Activated CD4-positive, alpha-beta T cell treated with anti-CD3 and anti-CD28 coated beads, Interleukin-2, Interleukin-6, amounts not matched to agents 100 ng/mL and 50 ng/mL, durations not matched to agents 16 hours and 8 hours (primary cell): ENCODE results near the gene PTPRD.

ENCODE experiments used
- DNase-seq: peaks from one replicate; pipeline ENCODE4 v3.0.0-alpha.2; 2020

Gene PTPRD

DNA sequence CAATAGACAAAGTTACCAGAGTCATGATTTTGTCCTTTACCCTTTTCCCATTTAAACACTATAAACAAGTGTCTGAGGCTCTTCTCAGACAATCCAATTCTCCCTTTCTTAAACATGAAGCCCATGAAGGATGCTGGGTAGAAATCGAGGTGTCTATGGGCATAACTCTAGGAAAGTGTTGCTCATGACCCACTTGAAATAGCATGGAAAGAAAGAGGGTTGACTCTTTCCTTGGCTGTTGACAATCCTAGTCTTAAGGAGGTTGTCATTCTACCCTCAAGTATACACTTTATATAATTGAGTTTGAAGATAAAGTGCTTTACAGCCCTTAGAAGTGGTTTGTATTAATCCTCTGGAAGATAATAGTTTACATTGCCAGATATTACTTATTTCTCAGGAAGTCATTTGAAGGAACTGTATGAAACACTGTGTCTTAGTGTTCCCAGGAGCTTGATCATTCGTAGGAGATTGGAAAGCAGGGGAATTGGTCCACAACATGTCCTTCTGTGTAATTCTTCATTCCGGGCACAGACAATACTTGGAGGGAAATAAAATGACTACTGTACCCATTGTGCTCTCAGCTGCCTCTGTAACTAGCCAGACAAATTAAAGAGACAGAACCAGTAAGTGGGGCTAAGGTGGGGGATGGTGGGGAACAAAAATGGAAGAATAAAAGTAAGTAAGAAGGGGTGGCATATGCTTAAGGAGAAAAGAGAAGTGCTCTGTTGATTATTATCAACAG, 1734.9 kb downstream of the PTPRD start:
- DNase-seq = no peak

DNA sequence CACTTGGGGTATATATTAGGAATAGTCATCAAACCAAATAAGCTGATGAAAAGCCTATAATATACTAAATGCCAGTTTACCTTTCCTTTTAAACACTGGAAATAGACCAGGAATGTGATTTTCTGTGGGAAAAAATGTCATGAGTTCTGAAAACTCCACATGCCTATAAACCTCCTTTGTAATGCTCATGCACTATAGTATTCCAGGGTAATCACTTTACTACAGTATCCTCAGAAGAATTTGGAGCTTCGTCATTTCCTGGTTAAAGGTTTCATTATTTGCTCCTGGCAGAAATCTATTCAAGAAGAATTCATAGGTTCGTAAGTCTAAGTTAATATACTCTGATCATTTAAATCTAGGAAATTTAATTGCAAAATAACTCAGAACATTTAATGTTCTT, 1736.5 kb downstream of the PTPRD start:
- no peak for DNase-seq

DNA sequence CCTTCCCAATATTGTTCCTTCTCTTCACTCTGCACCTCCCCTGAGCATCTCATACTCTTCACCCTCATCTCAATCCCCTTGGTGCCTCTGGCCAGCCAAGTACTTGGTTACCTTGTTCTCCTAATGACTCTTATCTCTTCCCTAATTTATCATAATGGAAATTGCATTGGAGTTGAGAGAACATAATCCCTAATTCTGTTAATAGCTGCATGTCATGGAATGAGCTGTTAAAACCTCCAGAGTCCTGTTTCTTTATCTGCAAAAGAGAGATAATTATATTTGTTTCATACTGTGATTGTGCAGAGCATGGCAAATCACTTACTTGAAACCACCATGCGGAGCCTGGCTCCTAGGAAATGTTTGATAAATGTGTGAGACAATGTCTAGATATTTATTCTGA, 1738.3 kb downstream of the PTPRD start:
- no peak for DNase-seq

DNA sequence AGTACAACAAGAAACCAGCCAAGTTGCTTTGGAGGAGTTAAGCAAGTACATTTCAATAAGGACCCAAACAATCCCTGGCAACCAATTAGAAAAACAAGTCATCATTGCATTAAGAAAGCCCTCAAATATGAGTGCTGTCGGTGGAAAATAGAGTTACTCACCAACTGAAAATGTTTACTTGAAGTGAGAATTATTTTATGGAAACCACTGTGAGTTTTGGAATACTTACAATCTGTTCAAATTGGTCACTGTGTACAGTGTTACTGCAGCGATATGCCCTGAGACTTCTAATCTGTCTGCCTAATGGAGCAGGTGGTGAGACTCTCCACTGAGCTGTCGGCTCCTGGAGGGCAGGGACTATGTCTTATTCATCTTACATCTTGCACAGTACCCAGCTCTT, 1740.0 kb downstream of the PTPRD start:
- no peak for DNase-seq

DNA sequence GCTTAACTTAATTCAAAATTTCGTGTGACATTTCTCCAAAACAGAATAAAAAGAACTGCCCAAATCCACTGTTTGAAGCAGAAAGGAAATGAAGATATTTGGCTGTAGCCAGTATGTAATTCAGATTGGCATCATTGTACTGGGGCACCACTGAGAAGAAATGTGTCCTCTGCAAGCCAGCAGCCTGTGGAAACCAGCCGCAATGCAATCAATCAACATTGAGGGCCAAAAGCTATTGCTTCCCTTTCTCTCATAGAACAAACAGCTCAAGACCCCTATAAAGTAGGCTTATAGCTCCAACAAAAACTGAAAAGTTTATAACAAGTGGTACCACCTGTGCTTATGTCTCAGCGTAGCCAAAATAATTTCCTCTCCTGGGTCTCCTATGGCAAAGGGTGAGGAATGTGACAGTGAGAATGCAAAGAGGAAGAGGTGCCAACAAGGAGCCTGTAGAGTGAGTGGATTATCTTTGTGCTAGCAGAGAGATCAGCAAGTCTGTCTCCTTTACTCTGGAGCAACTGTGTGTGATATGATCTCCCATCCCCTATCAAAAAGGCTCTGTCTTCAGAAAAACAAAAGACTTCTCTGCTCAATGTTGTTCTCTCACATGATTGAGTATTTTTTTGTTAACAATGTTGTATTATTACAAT, 1740.9 kb downstream of the PTPRD start:
- no peak for DNase-seq

DNA sequence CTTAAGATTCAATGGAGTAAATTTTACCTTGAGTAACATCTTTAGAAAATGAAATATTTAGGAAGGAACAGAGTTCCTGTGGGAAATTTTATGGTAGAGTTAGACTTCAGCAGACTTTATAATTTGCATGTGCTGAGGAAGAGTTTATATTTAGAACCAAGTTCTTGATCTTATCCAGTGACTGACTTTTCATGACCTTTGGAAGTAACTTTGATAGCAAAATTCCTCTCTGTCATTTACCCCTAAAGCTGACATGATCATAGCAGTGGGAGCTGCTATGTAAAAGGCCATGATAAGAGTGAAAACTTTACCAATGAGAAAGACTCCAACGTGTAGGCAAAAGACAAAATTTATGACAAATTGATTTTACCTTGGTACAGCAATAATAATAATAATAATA, 1741.4 kb downstream of the PTPRD start:
- no peak for DNase-seq

DNA sequence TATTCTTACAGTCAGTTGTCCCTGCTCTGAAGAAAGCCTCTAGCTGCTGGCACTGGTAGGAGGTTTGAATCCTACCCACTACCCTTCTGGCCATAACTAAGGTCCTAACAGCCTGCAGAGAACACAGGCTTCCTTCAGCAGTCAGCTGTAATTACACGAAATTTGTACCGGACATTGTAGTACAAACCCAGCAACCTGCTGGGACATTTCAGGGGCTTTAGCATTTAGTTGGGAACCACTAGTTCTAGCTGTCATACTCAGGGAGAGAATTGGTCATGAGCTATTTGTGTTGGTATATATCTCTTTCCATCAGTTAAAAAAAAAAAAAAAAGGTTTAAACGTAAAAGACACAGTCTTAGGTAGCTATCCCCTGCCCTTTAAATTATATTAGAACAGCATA, 1743.0 kb downstream of the PTPRD start:
- no peak for DNase-seq

DNA sequence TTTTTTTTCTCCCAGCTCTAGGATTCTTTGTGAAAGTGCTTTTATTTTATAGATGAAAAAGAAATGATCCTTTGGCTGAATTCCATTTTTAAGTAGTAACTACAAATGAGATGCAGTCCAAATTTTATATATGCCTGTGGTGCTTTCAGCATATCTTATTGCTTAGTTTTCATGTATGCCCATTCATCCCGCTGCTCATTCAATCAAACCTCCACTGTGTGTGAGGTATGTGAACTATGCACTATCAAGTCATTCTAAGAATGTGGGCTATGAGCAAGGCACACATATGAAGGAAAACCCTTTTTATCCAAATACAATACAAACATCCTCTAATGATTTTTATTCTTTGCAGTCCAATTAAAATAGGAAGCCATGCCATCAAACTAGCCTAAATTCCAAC, 1744.2 kb downstream of the PTPRD start:
- no peak for DNase-seq

DNA sequence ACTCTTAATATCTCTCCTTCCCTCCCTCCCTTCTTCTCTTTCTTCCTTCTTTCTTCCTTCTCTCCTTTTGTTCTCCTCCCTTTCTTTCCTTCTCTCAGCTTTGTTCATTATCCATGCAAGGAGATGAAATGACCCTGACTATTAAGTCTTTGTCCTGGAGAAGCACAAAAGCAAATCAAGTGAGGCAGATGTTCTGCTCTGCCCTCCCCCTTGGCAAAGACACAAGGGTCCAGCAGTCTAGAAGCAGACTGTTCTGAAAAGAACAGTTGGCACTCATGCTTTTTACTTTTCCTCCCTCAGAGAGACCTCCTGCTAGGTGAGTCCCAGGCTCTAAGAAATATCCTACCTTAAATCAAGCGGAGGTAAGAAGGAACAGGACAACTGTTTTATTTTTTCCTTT, 1745.7 kb downstream of the PTPRD start:
- no peak for DNase-seq

DNA sequence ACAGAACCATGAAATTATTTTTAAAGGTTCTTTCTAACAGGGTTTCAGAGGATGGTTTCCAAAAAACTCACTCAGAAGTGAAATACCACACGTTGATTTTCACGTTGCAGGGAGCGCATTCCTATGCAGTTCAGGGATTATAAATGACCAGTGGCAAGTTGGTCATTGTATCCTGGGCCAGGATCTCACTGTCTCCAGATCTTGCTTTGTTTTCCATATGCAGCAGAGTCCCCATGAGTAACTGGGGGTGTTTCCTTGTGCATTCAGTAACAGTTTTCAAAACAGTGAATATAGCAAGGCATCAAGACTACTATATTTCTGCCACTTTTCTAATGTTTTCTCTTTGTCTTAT, 1748.3 kb downstream of the PTPRD start:
- DNase-seq = no peak

DNA sequence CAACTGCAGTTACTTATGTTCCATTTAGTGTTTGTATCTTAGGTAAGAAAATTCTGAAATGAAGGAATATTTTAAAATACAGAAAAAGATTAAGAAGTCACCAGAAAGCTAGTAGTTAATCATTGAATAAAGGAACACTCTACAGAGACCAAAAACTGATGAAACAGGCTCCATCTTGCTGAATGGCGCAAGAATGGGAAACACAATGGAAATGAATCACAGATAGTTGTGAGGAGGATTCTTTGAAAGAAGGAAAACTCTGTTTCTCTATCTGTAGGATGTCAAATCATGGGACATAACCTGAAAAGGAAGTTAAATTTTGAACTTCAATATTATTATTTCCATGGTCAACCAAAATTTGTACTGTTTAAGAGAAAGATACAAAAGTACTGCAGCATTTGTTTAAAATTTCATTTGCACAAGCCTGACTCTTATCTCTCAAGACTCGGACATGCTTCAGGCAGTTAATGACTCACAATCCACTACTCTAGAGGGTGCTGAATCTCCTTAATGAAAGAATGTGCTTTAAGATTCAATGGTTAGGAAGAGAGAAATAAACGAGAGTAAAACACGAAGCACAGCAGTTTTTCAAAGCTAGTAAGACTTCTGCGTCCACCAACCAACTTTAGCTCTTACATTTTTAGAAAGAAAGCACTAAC, 1748.8 kb downstream of the PTPRD start:
- no peak for DNase-seq

DNA sequence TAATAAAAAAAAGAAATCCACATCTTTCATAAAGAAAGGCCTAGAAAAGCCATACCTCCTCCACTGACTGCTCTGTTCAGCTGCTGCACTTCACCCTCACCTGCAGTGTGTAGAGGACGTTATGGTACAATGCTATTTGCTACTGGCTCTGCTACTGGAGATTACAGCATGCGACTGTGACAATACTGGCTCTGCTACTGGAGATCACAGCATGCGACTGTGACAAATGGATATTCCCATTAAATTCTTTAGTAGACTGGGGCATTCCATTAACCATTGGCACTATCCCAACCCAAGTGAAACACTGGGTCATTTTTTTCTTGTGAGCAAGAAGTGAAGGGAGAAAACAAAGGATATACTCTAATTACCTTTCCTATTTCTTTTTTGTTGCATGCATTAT, 1749.7 kb downstream of the PTPRD start:
- no peak for DNase-seq

DNA sequence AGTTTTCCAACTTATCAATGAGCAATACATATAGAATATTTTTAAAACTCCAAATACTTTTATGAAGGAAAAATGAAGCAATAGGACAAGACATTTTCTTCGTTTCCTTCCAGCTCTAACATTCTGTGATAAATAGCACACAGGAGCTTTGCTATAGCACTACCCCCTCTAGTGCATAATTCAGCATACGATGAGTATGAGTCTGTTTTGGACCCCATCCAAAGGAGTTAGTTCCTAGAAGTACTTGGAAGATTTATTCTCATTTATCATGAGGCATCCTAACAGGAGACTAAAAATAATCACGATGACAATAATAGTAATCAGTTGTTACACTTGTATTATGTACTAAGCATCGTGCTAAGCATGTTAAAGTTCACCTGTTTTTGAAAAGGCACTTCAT, 1751.9 kb downstream of the PTPRD start:
- DNase-seq = no peak

DNA sequence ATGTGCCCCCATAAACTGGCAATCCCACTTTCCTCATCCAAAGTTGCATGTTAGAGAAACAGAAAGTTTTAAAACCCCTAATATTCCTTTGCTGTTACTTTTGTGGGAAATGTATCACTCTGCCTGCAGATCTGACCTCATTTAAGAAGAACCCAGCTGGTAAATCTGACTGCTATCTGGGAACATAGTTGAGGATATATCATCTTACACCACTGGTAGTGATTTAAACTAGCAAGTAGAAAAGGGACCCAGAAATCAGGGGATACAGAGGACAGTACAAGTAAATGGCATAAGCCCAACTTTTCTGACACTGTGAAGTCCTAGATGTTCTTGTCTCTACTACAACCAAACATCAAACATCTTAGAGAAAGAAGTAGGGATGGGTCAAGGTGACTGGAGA, 1752.7 kb downstream of the PTPRD start:
- DNase-seq = no peak

DNA sequence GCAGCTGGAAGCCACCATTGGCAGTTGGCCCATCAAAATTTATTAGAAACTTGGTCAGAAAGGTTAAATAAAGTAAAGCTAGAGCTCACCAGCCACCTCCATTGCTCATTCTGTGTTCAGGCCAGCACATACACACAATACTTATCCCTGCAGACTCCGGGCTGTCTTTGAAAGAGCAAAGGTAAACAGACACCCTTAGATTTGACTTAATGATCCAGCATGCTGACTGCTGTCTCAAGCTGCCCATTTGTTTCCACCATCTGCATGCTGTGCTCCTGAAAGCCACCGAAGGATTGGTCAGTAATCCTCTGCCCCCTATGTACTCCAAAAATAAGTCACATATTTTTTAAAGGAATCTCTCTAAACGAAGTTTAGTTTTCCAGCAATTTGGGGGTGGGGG, 1753.4 kb downstream of the PTPRD start:
- DNase-seq = no peak

DNA sequence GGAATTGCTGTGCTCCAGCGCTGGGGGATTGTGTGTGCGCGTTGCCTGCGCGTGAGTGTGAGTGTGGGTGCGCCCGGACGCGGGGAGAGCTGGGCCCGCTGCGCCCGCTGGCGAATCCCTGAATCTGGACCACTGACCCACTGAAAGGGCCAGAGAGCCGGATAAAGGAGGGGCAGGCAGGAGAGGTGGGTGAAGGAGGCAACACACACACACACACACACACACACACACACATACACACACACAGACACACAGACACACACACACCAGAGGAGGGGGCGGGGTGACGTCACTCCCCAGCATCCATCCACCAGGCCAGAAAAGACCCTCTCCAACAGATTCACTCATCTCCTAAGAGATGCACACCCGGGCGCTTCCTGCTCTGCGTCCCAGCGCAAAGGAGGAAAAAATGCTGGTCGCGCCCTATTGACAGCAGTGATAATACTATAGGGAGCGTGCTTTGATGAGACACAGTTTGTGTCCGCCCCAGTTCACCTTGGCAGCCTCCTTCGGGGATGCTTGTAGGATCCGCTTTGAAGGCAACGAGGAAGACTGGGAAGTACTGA, 1754.1 kb downstream of the PTPRD start:
- DNase-seq = no peak

DNA sequence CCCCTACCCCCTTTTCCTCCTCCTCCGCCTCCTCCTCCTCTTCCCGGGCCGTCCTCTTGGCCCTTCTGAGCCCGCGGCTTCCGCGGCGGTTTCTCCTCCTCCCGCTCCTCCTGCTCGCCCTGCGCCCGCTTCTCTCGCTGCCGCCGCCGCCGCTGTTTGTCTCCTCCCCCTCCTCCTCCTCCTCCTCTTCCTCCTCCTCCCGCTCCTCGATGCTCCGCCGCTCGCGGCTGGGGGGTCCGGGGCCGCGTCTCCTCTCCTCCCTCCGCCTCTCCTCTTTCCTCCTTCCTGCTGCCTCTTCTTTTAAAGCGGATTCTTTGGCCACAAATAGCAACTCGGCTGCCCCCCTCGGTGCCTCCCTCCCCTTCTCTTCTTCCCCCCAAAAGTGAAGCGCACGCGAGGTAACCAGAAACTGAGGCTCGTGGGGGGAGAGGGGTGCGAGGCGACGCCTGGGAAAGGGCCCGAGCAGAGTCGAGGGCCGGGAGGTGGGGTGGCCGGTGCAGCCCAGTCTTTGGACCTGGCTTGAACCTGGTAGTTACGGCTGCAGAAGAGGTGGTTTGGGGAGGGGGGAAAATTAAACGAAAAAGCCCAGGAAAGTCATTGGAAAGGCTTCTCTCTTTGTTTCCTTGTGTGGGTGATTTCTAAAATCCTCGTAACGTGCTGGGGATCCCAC, 1754.7 kb downstream of the PTPRD start:
- DNase-seq = peak; percentile 36

DNA sequence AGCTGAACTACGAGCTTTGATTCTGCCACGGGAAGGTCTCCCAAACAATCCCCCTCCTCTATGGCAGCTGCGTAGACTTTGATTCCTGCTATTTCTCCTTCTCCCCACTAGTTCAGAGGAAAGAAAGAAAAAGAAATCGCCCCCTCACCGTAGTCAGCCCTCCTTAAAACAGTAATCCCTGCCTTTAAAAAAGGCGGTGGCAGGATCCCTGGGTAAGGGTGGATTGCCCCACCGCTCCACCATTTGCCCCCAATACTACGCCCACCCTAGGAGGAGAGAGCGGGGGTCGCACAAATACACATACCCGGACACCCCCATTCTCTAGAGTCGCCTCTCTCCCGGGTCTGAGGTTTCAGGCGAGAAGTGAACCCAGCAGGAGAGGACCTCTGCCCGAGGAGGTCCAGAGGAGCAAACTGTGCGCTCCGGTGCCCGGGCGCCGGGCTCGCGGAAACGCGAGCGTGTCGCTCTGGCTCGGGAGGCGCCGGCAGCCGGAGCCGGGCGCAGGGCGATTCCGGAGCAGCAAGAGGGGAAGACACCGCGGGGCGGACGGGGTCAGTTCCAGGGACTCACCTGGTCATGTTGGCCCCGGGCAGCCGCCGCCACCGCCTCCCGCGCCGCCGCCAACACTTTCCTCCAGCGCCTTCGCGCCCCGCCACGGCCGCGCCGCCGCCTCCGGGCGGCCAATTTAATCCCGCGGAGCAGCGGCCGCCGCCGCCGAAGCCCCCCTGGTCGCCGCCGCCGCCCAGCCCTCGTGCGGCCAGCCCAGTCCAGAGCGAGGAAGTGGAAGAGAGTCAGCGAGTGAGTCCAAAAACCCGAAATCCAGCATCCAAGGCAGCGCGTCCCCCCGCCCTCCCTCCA, 1755.5 kb downstream of the PTPRD start:
- peak; percentile 8 for DNase-seq

DNA sequence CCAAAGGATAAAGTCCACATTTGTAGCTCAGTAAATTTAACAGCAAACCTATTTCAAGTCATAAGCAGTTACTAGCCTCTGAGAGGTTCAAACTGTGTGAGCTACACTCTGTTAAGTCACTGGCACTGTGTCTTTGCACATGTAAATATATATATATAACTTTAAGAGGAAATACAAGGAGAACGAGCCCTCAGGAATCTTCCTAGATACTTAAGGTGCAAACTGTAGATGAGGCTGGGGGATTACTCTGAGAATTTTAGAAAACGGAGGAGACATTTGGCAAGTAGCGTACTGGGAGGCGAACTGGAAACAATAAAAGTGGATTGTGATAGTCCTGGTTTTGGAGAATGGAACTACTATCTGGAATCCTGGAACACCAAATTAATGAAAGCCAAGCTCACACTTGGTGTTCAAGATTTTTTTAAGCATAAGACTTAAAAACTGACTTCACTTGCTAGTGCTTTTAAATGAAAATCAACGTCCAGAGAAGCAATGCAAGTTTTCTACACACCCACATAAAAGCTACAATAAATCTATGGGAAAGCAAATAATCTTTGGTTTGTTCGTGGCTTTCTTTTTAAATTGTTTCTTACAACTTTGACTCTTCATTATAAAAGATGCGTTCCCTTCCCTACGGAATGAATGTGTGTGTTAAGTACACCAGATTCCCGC, 1756.3 kb downstream of the PTPRD start:
- no peak for DNase-seq

DNA sequence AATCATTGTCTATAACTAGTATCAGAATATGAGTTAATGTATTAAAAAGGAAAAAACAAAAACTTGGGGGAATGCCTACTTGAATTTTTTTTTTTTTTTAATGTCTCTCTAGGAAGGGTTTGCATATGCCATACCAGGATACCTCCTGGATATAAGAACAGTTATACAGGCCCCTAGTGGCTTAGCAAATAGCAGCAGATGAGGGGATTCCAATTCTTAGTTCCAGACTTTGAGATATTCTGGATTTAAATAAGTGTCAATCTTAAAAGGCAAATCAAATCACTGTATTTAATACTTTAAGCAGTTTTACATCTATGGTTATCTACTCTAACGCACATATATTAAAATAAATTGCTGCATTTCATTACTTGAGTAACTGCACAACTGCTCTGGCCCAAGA, 1757.8 kb downstream of the PTPRD start:
- DNase-seq = no peak

DNA sequence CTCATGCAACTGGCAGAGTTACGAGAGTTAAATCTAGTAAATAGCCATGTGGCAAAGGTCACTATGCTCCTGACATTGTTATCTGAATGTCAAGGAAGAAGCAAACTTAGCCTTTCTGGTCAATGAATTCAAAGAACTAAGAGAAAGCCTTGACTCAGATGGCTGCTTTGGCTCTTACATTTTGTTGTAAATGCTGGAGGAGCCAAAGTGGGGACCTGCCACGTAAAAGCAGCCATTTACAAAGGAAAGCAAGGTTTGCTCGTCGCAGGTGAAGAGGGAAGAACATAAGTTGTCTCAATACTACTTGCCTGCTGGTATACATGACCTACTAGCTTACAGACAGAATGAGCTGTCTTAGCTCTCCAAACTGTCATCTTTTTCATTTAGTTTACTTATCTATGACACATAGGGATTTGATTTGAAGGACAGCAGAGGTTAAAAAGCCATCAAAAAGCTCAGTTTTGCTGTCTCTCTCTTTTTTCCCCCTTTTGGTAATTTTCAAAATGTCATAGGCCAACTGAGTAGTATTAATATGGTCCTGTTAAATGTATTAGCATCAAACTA, 1760.4 kb downstream of the PTPRD start:
- DNase-seq = no peak

DNA sequence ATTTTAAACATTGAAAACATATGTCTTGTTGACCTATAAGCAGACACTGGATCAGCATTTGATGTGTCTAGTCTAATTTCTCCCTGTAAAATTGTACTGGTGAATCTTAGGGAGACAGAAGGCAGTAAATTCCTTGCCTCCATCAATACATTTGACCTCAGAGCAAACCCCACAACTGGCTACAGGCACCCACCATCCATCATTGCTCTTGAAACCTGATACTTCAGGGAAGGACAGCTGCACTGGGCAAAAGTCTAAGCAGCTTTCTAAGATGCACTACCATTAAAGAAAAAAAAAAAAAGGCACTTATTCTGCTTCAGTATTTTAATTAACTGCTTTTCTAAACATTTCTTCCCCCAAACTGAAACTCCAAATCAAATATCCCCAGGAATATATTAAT, 1761.9 kb downstream of the PTPRD start:
- no peak for DNase-seq
